Measurements from ENCODE around the gene PPM1B.

GRCh38 chr2:44143701-44144100 lies 25.0 kb upstream of the PPM1B start:
- TF ChIP-seq, protein P1, sequence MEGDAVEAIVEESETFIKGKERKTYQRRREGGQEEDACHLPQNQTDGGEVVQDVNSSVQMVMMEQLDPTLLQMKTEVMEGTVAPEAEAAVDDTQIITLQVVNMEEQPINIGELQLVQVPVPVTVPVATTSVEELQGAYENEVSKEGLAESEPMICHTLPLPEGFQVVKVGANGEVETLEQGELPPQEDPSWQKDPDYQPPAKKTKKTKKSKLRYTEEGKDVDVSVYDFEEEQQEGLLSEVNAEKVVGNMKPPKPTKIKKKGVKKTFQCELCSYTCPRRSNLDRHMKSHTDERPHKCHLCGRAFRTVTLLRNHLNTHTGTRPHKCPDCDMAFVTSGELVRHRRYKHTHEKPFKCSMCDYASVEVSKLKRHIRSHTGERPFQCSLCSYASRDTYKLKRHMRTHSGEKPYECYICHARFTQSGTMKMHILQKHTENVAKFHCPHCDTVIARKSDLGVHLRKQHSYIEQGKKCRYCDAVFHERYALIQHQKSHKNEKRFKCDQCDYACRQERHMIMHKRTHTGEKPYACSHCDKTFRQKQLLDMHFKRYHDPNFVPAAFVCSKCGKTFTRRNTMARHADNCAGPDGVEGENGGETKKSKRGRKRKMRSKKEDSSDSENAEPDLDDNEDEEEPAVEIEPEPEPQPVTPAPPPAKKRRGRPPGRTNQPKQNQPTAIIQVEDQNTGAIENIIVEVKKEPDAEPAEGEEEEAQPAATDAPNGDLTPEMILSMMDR (IDR thresholded peaks at IDR 0.05): no peak
- TF ChIP-seq POLR2AphosphoS5 (IDR thresholded peaks at IDR 0.05; ENCODE audit: insufficient read depth in 1 of 2, low read depth in 1 of 2): no peak
